Activated gamma-delta T cell treated with Interleukin-2 at 50 U/mL for 16 hours (primary cell): ENCODE results near the gene GLUL.
"Not testable (repeated sequence)": the region's sequence is repeated elsewhere in the genome, so short reads cannot be mapped to it uniquely, and the experiment has no call there.

Experiments used
- DNase-seq: peaks from one replicate; pipeline ENCODE4 v3.0.0-alpha.2; 2020

Gene GLUL

GRCh38 chr1:182392050-182393028 lies 749 bp upstream of the GLUL start:
- DNase-seq: peak; percentile 6

GRCh38 chr1:182391028-182391361 lies 595 bp downstream of the GLUL start:
- no peak for DNase-seq

- DNase-seq: no peak
Observed at GRCh38 chr1:182389619-182390047, 2.0 kb downstream of the GLUL start.

DNA sequence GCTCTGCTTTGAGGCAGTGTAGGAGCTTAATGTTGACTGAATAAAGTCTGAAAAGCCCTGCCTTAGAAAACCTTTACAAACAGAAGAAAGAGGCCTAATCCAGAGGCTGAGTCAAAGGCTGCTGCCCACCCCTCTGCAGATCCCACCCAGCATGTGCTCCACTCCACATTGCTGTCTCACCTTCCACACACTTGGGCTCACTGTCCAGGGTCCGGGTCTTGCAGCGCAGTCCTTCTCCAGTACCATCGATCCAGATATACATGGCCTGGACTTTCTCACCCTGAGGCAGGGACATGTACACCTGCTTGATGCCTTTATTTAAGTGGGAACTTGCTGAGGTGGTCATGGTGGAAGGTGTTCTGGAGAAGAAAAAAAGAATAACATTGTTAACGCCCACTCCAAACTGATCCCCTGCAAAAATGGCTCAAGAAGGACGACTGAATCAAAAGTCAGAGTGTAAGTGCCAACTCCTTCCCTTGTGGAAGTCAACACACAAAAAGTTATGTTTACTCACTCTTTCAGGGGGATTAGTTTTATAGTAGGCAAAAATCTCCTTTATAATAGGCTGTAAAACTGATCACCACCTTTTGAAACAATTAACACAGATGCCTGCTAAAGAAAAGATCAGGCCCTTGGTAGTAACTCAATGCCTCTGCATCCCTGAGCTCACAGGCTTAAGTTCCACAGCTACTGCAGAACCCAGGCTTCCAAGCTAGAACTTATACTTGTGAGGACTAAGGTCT lies 3.0 kb downstream of the GLUL start:
- no peak for DNase-seq

DNA sequence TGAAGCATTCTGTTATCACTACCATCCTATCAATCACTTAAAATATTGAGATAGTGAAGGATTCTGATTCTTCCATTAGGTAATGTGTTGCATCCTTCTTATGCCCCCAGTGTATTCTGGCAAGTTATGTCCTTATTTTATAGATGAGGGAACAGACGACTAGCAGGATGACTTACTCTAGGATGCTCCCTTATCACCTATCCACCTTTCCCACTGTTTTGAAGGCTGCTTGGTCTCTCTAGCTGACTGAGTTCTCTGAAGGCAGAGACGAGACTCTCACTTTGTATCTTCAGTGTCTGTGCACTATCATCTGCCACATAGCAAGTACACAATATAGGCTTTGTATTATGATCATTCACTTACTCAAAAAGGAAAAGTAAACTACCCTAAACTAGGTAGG lies 4.0 kb downstream of the GLUL start:
- no peak for DNase-seq

DNA sequence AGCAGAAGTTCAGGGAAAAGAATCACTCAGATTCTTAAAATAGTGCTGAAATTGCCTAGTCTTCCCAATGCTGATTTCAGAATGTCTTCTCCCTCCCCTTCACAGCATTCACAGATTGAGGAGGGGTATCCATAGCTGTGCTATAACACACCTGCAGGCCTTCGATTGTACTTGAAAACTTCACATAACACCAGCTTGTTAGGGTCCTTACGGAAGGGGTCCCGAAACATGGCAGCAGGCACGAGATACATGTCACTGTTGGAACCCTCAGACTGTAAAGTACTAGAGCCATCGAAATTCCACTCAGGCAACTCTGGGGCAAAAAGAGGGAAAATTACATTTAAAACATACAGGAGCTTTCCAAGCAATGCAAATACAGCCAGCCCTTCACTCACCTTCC lies 4.6 kb downstream of the GLUL start:
- DNase-seq: no peak

GRCh38 chr1:182385885-182386853 lies 5.4 kb downstream of the GLUL start:
- no peak for DNase-seq

DNA sequence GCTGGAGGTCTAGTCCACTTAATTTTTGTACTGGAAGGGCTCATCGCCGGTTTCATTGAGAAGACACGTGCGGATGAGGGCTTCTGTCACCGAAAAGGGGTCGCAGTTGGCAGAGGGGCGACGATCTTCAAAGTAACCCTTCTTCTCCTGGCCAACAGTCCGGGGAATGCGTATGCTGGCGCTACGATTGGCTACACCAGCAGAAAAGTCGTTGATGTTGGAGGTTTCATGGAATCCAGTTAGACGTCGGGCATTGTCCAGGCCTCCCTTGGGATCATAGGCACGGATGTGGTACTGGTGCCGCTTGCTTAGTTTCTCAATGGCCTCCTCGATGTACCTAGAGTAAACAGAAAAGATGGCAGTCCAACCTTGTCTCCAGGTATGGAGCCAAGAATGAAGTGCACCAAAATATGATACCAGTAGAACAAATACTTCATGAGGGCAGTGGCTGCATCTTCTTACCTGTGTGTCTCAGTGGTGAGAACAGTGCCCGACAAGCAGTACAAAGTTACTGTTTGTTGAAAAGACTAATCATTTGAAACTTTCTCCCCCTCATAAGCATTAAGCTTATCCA lies 7.1 kb downstream of the GLUL start:
- no peak for DNase-seq

DNA sequence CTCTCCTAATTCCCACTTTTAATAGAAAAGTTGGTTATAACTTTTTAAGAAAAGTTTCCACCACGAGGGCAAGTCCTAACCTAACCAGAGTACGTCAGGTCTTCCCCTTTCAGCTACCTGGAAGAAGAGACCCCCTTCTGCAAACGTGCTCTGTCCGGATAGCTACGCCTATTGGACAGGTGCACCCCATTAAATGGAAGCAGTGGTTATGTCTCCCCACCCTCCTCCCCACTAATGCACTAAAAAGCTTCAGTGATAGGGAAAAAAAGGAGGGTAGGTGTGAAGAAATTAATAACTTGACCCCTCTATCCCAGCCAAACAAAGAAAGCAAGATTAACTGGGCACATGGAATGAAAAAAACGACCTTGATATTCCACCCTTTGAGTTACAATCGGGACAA lies 7.7 kb downstream of the GLUL start:
- no peak for DNase-seq

DNA sequence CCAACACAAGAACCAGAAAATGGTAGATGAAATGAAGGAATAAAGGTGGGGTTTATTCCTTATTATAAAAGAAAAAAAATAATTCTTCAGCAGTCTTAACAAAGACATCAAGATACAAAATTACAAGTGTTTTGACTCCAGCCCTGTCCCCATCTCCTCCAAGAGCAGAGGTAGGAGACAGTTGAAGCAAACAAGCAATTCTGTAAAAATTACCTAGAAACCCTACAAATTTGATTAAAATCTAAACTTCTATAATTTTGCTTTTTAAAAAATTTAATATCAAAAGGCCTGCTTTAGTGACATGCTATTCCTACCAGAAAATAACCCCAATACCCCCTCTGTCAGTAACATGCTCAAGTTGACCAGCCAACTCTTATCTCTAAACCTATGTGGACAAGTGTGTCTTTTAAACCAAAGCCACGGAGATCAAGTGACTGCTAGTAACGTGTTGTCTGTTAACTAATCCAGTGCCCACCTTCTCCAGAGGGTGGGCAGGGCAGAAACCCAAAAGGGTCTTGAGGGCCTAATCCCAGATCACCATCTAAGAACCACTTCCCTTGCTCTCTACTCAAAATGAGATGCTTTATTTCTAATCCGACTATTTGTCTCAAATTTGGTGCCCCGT lies 8.4 kb downstream of the GLUL start:
- DNase-seq: no peak

DNA sequence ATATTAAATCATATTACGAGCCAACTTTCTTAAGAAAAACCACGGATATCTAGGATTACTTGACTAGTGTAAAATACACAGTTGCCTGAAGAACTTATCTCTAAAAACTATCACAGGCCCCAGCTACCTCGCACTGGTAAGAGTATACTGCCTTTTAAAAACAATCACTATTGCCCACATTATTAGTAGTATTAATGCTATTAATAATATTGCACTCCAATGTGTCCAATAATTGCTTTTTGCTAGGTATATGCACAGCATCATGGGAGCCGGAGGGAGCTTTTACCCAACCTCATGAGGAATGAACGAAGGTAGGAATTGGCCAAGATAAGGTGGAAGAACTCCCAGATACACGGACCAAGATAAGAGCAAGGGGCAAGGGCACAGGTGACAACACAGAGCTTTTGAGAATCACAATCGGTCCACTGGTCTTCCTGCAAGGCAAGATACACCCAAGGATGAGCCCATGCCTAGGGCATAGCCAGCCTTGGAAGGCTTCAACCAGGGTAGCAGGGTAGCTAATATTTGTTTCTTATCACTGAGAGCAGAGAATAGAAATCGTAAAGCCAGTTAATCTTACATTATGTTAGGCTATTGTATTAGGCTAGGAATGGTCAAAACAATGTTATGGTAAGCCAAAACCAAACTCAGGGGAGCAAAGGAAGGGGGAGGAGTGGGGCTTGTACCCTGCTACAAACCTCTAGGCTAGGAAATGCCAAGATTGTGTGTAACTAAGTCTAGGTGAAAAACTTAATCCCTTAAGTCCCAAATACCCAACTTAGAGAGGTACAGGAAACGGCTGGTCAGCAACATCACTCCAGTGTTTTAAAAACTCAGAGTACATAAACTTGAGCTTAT lies 9.4 kb downstream of the GLUL start:
- no peak for DNase-seq

DNA sequence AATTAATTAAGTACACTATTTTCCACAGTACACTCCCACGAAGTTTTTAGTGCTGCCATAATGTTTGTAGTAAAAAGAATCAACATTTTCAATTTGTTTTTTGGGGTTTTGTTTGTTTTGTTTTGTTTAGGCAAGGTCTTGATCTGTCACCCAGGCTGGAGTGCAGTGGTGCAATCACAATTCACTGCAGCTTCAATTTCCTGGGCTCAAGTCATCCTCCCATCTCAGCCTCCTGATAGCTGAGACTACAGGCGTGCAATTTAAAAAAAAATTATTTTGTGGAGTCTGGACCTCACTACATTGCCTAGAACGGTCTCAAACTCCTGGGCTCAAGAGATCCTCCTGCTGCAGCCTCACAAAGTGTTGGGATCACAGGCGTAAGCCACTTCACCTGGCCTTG lies 11.4 kb downstream of the GLUL start:
- DNase-seq: no peak

- DNase-seq: not testable (repeated sequence)
Observed at GRCh38 chr1:182379781-182380180, 11.8 kb downstream of the GLUL start.

DNA sequence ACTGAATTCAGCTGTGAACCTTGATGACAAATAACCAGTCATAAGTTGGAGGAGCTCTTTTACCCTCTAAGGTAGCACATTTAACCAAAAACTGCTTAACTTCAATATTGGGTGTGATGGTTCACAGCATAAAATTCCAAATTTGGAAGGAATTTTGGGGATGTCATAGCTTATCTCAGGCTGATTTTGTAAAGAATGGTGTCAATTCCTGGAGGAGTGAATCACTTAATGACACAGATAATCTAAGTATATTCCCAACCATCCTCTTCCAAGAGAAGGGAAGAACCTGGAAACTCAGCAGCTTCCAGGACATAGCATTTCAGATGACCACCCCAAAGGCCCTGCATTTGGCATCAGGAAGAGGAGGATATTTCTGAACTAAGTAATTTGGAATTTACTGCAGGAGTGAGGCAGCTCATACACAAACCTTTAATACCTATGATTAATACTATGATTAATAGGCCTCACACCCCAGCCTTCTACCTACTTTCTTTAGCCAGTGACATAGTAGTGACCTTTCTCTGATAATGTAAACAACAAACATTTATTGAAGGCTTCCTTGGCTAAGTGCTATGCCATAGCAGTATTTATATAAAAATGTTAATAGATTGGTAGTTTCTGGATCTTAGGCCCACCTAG lies 14.5 kb downstream of the GLUL start:
- DNase-seq: no peak

- DNase-seq: no peak
Observed at GRCh38 chr1:182374101-182374834, 17.3 kb downstream of the GLUL start.

DNA sequence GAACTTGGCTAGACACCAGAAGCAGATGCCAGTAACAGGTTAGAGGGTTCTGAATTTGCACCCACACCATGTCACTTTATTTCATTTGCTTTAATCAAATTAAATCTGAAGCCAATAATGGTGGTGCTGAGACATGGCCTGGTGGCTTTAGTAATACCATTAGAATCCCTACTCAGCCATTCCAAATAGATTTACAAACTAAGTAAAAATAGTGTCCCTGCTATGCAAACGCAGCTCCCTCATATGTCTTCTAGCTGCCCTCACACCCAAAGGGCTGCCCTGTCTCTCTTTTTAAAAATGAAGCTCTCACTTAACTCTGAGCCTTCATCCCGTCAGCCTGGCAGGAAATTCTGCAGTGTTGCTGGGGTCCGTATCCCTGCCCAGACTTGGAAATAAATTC lies 21.1 kb downstream of the GLUL start:
- no peak for DNase-seq

DNA sequence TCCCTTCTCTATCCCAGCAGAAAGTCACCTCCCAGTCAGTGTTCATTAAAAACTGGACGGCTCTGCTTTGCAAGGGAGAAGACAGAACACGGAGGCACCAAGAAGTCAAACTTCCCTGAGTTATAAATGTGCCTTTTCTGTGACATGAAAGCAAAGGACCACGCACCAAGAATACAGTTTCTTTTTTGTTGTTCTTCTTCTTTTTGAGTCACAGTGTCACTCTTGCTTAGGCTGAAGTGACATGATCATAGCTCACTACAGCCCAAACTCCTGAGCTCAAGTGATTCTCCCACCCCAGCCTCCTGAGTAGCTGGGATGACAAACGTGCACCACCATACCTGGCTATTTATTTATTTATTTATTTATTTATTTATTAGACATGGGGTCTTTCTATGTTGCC lies 22.7 kb downstream of the GLUL start:
- DNase-seq: no peak

- DNase-seq: no peak
Observed at GRCh38 chr1:182368358-182368757, 23.2 kb downstream of the GLUL start.

GRCh38 chr1:182367926-182368325 lies 23.7 kb downstream of the GLUL start:
- DNase-seq: no peak

DNA sequence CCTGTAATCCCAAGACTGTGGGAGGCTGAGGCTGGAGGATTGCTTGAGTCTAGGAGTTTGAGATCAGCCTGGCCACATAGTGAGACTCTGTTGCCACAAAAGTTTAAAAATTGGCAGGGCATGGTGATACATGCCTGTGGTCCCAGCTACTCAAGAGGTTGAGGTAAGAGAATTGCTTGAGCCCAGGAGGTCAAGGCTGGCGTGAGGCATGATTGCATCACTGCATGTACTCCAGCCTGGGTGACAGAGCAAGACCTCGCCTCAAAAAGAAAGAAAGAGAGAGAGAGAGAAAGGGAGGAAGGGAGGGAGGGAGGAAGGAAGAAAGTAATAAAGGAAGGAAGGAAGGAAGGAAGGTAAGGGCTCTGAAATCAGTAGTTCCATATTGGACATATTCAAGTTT lies 25.0 kb downstream of the GLUL start:
- no peak for DNase-seq
